GM21529 (cell line): ENCODE measurements around the gene DHX40.
"Not testable (repeated sequence)": the region's sequence is repeated elsewhere in the genome, so short reads cannot be mapped to it uniquely, and the experiment has no call there.

Experiments
- ATAC-seq: cut with Tn5 transposase; IDR thresholded peaks from one replicate; pipeline ENCODE4 v1.9.1; 2021; ENCODE audit not compliant: unreplicated experiment

The DHX40 gene, protein sequence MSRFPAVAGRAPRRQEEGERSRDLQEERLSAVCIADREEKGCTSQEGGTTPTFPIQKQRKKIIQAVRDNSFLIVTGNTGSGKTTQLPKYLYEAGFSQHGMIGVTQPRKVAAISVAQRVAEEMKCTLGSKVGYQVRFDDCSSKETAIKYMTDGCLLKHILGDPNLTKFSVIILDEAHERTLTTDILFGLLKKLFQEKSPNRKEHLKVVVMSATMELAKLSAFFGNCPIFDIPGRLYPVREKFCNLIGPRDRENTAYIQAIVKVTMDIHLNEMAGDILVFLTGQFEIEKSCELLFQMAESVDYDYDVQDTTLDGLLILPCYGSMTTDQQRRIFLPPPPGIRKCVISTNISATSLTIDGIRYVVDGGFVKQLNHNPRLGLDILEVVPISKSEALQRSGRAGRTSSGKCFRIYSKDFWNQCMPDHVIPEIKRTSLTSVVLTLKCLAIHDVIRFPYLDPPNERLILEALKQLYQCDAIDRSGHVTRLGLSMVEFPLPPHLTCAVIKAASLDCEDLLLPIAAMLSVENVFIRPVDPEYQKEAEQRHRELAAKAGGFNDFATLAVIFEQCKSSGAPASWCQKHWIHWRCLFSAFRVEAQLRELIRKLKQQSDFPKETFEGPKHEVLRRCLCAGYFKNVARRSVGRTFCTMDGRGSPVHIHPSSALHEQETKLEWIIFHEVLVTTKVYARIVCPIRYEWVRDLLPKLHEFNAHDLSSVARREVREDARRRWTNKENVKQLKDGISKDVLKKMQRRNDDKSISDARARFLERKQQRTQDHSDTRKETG

DNA sequence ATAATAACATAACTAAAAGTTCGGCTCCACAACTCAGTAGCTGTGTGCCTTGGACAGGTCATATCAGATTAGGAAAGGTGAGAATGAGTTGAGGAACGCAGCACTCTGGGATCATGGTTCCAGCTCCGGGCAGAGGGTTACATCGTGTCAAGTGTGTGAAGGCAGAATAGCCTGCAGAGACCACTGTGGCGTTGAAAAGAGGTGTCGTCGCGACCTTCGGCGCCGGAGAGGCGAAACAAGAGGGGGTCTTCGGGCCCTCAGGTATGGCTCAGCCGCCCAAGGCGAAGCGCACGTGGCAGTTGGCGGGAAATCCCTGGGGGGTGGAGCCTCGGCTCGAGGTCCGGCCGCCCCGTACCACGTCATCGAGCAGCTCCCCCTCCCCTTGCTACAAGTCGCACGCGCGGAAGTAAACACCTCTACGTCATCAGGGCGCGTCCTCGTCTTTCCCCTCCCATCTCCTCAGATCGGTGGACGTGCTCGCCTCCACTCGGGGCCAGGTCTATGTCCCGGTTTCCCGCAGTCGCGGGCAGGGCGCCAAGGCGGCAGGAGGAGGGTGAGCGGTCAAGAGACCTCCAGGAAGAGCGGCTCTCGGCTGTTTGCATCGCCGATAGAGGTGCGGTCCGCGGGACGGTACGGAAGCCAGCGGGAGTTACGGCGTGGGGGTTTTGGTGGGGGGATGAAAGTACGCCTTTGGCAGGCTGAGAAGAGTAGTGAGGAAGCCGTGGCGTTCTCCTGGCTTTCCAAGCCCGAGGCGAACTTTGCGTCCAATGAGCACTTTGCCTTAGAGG lies at the start of gene DHX40:
Gene DHX40, plus strand, starts transcription at position 440 of the 788 bp plus-strand sequence. Its CDS starts 62 bp downstream, at position 502.
- ATAC-seq, result peak; percentile 81

DNA sequence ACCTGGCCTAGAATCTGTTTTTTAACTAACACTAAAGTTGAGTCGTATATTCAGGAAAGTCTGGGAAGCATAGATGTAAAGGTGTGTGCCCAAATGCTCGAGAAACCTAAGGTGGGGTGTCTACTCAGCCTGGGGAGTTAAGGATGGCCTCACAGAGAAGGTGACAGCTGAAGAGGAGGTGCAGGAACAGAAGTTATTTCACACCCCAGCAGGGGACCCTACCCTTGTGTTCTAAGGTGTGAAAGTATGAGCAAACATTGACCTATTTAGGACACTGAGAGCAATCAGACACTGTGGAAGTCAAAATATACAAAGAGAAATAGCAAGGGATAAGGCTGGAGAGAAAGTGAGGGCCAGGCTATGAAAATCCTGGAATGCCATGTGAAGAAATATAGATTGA lies 49.0 kb upstream of the DHX40 start:
- ATAC-seq, result no peak

DNA sequence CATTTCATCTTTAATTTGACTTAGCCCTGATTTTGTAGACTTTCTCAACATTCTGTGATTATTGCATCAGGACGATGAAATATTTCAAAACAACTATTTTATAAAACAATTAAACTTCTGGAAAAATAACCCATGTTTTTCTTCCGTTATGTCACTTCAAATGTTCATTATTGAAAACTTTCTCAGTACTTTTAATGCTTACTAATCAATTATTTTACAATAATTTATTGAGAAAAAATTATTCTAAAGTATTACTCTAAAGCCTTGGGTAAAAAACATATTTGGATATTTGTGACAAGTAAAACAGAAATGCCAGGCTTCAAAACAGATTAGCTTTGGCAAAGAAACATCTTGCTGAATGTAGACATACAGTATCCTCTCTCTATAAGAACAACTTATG lies 46.3 kb upstream of the DHX40 start:
- no peak for ATAC-seq

DNA sequence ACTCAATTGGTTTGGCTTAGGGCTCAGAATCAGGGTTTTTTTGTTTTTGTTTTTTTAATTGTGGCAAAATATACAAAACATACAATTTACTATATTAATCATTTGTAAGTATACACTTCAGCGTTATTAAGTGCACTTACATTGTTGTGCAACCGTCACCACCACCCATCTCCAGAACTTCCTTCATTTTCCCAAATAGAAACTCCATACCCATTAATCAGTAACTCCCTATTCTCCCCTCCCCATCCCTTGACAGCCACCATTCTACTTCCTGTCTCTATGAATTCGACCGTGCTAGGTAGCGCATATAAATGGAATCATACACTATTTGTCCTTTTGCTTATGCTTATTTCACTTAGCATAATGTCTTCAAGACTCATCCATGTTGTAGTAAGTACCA lies 45.2 kb upstream of the DHX40 start:
- no peak for ATAC-seq

DNA sequence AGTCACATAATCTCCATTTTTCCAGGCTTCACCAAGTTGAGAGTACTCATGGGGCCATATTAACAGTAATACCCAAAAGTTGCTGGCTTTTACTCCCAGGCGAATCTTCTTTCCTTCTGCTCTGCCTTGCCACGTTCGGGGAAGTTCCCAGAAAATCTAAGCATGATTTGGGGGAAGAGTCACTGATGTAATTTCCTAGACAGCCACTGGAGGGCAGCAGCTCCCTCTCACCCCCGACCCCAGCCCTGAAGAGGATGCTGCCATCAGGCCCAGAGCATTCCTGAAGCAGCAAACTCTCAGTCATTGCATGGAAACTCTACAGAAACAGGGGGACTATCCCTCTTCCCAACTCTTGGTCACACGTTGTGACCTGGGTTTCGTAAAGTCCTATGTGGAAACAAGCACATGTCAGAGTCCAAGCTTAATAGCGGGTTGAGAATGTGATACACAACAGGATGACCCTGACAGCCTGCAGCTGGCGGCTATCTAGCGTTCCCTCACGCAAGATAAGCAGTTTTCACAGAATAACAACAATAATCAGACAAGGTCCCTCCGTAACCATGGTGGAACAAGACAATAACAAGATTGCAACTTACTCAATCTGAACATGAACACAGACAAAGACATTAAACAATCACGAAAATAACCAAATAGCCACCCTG lies 43.8 kb upstream of the DHX40 start:
- ATAC-seq, result no peak

DNA sequence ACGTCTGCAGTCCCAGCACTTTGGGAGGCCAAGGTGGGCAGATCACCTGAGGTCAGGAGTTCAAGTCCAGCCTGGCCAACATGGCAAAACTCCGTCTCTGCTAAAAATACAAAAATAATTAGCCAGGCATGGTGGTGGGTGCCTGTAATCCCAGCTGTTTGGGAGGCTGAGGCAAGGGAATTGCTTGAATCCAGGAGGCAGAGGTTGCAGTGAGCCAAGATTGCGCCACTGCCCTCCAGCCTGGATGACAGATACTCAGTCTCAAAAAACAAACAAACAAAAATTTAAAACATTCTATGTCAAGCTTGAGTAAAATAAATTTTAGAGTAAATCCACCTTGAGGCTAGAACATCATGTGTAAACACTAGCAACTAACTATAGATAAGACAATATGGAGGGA lies 40.5 kb upstream of the DHX40 start:
- ATAC-seq, result not testable (repeated sequence)

DNA sequence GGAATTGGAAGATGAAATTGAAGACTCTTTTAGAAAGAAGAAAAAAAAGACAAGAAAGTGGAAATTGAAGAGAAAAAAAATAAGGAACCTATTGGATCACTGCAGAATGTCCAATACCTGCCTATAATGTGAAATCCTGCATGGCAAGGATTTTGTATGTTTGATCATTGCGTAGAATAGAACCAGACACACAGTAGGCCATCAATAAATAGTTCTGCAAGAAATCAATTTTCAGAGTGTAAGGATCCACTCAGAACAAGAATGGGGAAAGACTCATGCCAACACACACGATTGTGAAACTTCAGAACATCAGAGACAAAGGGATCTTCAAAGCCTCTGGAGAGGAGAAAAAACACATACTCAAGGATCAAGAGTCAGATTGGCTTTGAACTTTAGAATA lies 39.7 kb upstream of the DHX40 start:
- ATAC-seq, result no peak

DNA sequence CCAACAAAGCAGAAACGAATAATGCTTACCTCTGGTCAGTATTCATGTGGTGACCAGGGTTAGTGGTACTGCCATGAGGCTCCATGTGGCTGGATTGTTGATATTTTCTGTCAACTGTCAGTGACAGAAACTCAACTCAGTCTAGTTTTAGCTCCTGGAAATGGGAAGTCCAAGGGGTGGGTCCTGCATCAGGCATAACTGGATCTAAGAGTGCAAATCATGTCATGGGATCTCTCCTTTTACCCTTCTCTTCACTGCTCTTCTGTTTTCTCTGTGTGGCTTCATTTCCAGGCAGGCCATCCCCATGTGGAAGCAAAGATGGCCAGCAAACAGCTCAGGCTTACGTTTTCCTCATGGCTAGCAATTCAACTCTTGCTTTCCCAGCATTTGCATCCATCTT lies 39.0 kb upstream of the DHX40 start:
- ATAC-seq, result no peak

DNA sequence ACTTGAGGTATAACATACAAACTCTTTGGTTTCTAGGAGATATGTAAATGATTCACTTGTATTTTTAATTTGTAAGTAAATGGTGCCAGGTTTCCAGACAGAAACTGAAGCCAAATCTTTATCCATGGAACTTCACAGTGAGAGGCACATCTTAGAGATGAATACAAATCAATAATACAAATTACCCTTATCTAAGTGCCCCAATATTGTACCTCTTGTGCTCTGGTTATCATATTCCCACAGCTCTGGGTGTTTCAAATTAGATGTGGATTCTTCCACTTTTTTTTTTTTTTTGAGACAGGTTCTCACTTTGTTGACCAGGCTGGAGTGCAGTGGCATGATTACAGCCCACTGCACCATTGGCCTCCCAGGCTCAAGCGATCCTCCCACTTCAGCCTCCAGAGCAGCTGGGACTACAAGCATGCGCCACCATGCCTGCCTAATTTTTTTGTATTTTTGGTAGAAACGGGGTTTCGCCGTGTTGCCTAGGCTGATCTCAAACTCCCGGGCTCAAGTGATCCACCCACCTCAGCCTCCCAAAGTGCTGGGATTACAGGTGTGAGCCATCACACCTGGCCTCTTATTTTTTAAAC lies 38.0 kb upstream of the DHX40 start:
- ATAC-seq, result no peak

DNA sequence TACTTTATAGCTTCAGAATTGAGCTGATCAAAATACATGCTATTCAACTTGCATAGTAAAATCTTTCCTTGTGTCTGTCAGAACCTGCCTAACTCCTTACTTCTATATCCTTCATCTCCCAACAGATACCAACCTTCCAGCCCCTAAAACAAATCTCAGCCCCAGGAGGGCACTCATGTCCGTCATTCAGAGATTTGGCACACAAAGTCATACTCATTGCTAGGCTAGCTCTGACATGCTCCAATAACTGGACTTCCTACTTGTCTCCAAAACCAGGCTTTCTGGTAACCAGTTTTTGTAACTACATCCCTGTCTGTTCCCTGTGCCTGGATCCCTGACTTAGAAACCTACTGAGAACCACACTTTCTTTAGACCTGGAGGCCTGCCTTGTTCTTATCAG lies 37.5 kb upstream of the DHX40 start:
- ATAC-seq, result no peak

DNA sequence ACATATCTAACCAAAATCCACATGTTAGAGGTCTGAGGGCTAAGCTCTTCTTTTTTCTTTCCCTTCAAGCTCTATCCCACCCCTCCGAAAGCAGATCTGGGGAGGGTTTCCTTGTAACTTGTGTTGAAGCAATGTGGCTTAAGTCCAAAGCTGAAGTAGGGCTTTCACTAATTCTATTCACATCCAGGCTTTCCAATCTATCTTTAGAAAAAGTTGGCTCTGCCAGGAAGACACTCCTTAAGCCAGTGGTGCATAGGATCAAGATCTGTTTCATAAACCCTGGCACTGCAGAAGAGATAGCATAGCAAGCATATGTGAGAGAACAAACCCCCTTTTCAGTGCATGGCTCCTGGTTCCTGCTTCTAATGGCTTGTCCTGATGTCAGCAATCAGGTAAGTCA lies 34.9 kb upstream of the DHX40 start:
- no peak for ATAC-seq

DNA sequence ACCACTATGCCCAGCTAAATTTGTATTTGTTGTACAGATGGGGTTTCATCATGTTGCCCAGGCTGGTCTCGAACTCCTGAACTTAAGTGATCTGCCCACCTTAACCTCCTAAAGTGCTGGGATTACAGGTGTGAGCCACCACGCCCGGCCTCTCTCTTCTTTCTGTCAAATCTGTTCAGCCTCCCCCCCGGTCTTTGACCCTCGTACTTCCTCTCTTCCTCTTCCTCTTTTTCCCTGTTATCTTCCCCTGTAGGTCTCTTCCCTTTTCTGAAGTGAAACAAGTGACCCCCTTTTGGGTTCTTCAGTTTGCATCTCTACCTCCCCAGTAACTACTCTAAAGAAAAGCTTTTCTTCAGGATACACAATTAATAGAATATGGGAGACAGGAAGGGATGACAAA lies 31.7 kb upstream of the DHX40 start:
- ATAC-seq, result no peak

DNA sequence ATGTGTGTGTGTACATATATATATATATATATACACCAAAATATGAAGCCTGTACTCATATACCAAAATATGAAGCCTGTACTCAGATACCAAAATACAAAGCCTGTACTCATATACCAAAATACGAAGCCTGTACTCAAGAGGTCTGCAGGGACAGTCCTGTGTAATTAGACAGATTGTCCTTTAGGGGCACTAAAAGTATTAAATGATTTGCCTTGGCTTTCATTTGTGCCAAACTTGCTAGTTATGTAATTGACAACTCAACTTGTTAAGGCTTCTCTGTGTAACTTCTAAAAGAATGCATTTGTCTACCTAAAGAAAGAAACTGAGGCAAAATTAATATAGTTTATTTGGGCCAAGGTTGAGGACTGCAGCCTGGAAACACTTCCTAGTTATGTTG lies 30.8 kb upstream of the DHX40 start:
- no peak for ATAC-seq

DNA sequence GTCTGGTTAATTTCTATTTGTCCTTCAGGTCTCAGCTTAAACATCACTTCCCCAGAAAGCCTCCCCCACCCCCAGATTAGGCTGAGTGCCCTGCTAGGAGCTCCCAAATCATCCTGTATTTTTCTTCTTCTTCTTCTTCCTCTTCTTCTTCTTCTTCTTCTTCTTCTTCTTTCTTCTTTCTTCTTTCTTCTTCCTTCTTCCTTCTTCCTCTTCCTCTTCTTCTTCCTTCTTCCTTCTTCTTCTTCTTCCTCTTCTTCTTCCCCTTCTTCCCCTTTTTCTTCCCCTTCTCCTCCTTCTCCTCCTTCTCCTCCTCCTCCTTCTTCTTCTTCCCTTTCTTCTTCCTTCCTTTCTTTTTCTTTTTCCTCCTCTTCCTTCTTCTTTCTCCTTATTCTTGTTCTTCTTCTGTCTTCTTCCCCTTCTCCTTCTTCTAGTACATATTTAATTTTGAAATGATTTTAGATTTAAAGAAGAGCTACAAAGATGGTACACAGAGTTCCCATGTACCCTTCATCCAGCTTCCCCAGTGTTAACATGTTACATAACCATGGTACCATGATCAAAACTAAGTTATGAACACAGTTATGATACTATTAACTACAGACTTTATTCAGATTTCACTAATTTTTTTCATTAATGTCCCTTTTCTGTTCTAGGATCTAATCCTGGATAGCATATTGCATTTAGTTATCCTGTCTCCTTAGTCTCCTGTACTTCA lies 27.1 kb upstream of the DHX40 start:
- no peak for ATAC-seq

DNA sequence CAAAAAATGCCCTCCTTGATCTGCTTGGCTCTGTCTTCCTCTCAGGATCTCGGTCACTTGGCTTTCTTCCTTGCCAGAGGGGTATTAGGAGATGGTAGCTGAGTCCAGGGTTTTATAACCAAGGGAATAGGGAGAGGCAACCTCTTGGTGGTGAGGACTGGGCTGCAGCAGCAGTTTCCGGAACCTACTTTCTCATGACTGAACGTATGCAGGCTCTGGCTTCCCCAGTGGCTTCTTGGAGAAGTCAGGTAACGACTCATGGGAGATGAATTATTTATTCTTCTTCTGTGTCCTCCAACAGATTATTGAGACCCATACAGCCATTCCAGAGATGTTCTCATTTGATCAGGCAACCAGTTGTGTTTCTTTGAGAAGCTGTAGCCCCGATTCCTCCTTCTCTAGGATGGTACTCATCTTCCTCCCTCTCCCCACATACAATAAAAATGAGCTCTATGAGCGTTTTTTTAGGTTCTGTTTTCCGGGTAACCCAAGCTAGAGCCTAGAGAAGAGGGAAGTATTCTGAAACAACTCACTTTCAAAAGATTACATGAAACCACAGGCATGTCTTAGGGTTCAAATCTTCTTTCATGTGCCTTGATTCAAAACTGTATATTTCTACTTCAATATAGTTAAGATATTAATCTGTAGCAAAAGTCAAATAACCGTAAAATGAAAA lies 22.3 kb upstream of the DHX40 start:
- no peak for ATAC-seq

DNA sequence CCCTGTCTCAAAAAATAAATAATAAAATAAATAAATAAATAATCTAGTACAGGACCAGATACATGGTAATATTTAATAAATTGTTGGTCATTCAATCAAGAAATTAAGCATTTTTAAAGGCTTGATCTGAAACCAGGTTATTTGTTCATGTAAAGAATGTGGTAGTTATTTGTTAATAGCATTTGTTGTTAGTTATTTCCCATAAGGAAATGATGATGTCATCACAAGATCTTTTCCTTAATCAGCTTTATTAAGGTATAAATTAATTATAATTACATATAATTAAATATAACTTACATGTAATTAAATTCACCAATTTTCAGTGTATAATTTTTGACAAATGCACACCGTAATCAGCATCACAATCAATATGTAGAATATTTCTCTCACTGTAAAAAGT lies 19.5 kb upstream of the DHX40 start:
- no peak for ATAC-seq

DNA sequence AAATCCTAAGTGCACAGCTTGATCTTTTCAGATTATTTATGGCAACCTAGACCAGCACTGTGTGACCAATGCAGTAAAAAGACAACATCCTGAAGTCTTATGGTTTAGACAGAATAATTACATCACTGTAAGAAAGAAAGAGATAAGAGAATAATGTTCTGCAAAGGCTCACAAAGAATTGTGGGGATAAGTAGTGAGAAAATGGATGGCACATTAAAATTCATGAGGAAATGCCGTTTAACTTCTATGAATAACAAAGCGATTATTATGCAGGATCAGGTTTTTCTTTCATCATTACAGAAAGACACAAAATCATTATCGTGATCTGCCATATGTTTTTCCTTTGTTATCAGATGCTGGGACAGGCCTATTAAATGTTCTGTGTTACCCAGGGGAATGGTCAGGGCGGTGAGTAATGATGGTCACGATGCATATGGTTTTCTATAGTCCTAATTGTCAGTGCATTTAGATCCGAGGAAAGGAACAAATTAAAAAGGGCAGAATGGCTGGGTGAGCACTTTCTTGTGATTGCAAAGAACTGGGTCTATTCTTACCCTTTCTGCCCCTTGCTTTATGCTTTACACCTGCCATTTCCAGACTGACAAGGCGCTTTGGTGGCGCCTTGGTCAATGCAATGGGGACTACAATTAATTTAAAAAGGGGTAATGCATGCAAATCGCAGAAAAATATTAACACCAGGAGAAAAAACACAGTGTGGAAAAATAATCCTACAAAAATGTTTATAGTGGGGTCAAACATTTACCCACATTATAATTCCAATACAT lies 18.1 kb upstream of the DHX40 start:
- no peak for ATAC-seq

DNA sequence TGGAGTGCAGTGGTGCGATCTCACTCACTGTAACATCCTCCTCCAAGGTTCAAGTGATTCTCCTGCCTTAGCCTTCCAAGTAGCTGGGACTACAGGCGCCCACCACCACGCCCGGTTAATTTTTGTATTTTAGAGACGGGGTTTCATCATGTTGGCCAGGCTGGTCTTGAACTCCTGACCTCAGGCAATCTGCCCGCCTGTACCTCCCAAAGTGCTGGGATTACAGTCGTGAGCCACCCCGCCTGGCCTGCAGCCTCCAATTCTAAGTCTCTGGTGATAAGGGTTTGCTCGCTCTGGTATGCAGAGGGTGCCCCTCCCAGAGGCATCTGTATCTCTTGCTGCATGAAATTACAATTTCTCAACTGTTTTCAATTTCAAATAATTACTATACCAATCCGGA lies 16.4 kb upstream of the DHX40 start:
- not testable (repeated sequence) for ATAC-seq

DNA sequence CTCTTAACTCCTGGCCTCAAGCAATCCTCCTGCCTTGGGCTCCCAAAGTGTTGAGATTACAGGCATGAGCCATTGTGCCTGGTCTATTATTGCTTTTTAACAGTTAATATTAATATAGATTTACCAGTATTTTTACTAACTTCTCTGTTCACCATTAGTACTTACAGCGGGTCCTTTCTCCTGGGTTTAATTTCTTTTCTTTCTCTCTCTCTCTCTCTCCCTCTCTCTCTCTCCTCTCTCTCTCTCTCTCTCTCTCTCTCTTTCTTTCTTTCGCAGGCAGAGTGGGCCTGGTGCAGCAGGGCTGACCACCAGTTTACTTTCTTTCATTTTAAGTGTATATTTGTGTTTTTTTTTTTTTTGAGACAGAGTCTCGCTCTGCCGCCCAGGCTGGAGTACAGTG lies 14.7 kb upstream of the DHX40 start:
- ATAC-seq, result no peak
